IPS-18a (cell line): ENCODE measurements around the gene DCK.

ENCODE experiments used
- H3K27ac ChIP-seq: one replicate; pipeline ENCODE4 v1.5.1; 2013; ENCODE audit warnings: low read length
- H3K27me3 ChIP-seq: one replicate; pipeline ENCODE4 v1.6.1; 2013; ENCODE audit warnings: mild to moderate bottlenecking, low read length; ENCODE audit not compliant: control insufficient read depth, insufficient read depth
- H3K36me3 ChIP-seq: one replicate; pipeline ENCODE4 v1.6.1; 2013; ENCODE audit warnings: low read depth, low read length; ENCODE audit not compliant: control insufficient read depth
- H3K4me1 ChIP-seq: one replicate; pipeline ENCODE4 v1.6.1; 2013; ENCODE audit warnings: low read depth, low read length; ENCODE audit not compliant: control insufficient read depth
- H3K4me3 ChIP-seq: one replicate; pipeline ENCODE4 v1.5.1; 2013; ENCODE audit warnings: low read length
- H3K9ac ChIP-seq: one replicate; pipeline ENCODE4 v1.6.1; 2013; ENCODE audit warnings: mild to moderate bottlenecking, low read length, moderate library complexity
- H3K9me3 ChIP-seq: one replicate; pipeline ENCODE4 v1.6.1; 2013; ENCODE audit warnings: low read depth, low read length; ENCODE audit not compliant: control insufficient read depth

DCK gene

GRCh38 chr4:70993181-70994068 is at the start of gene DCK:
TSS of gene DCK (plus strand) at chr4:70993649. CDS start at chr4:70993836, 187 bp downstream.
- H3K4me1 ChIP-seq, result peaks cover 8% of the 10 kb centered on the region
- H3K9me3 ChIP-seq, result no peaks in the 10 kb centered on the region
- H3K27ac ChIP-seq, result peak within 1 kb of the TSS; percentile 90
- peak within 1 kb of the TSS; percentile 93 for H3K9ac ChIP-seq
- peak within 1 kb of the TSS; percentile 73 for H3K4me3 ChIP-seq
- no peaks in the 10 kb centered on the region for H3K27me3 ChIP-seq
- no peaks in the 10 kb centered on the region for H3K36me3 ChIP-seq

DNA sequence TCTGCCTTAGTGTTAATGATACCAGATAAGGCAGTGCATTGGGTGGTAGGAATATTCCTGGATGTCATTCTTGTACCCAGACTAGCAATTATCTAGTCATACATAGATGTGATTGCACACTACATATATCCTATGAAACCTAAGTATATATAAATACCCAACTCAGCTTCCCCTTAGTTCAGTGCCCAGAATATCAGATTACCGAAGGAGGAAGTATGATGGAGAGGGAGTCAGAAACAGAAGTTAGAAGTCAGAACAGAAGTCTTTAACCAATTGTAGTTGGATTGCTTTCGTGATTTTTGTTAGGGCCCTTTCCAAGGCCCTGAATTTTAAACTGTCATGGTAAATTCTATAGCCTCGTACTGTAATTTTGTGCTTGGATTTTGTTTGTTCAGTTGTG is 48.4 kb upstream of the DCK start:
- no peaks in the 10 kb centered on the region for H3K36me3 ChIP-seq
- no peak overlapping the region for H3K4me3 ChIP-seq
- no peaks in the 10 kb centered on the region for H3K9me3 ChIP-seq
- H3K27me3 ChIP-seq, result no peaks in the 10 kb centered on the region
- no peak overlapping the region for H3K27ac ChIP-seq
- H3K4me1 ChIP-seq, result peaks cover 18% of the 10 kb centered on the region
- H3K9ac ChIP-seq, result no peak overlapping the region

GRCh38 chr4:70945452-70946055 is 47.9 kb upstream of the DCK start:
- Histone ChIP-seq H3K4me3 (no peak overlapping the region), H3K36me3 (no peaks in the 10 kb centered on the region), H3K4me1 (peaks cover 21% of the 10 kb centered on the region), H3K9ac (no peak overlapping the region), H3K9me3 (no peaks in the 10 kb centered on the region), H3K27ac (no peak overlapping the region), H3K27me3 (no peaks in the 10 kb centered on the region)

- Histone ChIP-seq H3K9me3 (no peaks in the 10 kb centered on the region), H3K36me3 (no peaks in the 10 kb centered on the region), H3K27me3 (no peaks in the 10 kb centered on the region), H3K4me1 (peaks cover 26% of the 10 kb centered on the region), H3K27ac (no peak overlapping the region), H3K9ac (no peak overlapping the region), H3K4me3 (no peak overlapping the region)
Observed at GRCh38 chr4:70946939-70947338, 46.5 kb upstream of the DCK start.

DNA sequence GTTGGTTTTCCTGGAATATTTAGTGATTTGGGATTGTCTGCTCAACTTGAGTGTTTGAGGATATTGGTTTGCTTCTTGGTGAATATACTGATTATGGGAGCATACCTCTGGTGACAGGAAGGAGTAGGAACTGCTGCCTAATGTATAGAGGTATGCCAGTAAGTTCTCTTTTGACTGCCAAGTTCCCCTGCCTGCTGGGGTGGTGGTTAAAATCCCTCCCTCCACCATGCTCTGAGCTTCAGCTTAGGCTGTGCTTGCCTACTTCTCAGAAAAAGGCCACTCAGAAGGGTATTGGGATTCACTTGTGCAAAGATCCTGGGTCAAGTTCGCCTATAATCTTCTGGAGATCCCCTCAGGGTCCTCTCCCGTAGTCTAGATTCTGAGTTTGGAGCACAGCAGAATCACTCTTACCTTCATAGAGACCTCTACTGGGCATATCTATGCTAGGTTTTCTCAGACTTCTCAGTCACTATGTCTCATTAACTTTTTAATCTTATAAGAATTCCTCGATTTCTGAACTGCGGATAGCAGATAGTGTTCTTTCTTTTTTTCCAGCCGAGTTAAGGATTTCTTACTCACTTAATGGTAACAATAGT is 44.7 kb upstream of the DCK start:
- Histone ChIP-seq H3K4me3 (no peak overlapping the region), H3K9ac (no peak overlapping the region), H3K36me3 (no peaks in the 10 kb centered on the region), H3K9me3 (no peaks in the 10 kb centered on the region), H3K4me1 (peaks cover 26% of the 10 kb centered on the region), H3K27ac (no peak overlapping the region), H3K27me3 (no peaks in the 10 kb centered on the region)

- Histone ChIP-seq H3K27me3 (no peaks in the 10 kb centered on the region), H3K4me3 (no peak overlapping the region), H3K9me3 (no peaks in the 10 kb centered on the region), H3K9ac (no peak overlapping the region), H3K36me3 (peaks cover 3% of the 10 kb centered on the region), H3K4me1 (peaks cover 14% of the 10 kb centered on the region), H3K27ac (no peak overlapping the region)
Observed at GRCh38 chr4:70954032-70954431, 39.4 kb upstream of the DCK start.

GRCh38 chr4:70956549-70957210 is 36.8 kb upstream of the DCK start:
- Histone ChIP-seq H3K4me1 (peaks cover 6% of the 10 kb centered on the region), H3K9me3 (no peaks in the 10 kb centered on the region), H3K27me3 (no peaks in the 10 kb centered on the region), H3K9ac (no peak overlapping the region), H3K4me3 (no peak overlapping the region), H3K27ac (no peak overlapping the region), H3K36me3 (peaks cover 20% of the 10 kb centered on the region)

DNA sequence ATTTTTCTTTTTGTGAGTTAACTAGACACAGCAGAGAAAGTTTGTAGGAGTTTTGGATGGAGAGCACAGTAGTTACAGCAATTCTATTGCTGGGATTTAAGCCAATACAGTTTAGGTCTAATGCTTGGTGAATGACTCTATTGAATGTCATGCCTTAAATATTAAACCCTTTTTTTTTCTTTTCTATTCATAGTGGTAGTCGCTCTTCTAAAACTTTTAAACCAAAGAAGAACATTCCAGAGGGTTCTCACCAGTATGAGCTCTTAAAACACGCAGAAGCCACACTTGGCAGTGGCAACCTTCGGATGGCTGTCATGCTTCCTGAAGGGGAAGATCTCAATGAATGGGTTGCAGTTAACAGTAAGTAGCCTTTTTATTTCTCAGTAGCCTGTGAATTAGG is 34.8 kb upstream of the DCK start:
- Histone ChIP-seq H3K9me3 (no peaks in the 10 kb centered on the region), H3K27ac (no peak overlapping the region), H3K27me3 (no peaks in the 10 kb centered on the region), H3K4me1 (peaks cover 6% of the 10 kb centered on the region), H3K4me3 (no peak overlapping the region), H3K36me3 (peaks cover 20% of the 10 kb centered on the region), H3K9ac (no peak overlapping the region)

- Histone ChIP-seq H3K4me3 (no peak overlapping the region), H3K4me1 (no peaks in the 10 kb centered on the region), H3K36me3 (peaks cover 5% of the 10 kb centered on the region), H3K9me3 (no peaks in the 10 kb centered on the region), H3K27me3 (no peaks in the 10 kb centered on the region), H3K9ac (no peak overlapping the region), H3K27ac (no peak overlapping the region)
Observed at GRCh38 chr4:70969076-70969475, 24.4 kb upstream of the DCK start.

GRCh38 chr4:70976252-70976651 is 17.2 kb upstream of the DCK start:
- no peaks in the 10 kb centered on the region for H3K9me3 ChIP-seq

DNA sequence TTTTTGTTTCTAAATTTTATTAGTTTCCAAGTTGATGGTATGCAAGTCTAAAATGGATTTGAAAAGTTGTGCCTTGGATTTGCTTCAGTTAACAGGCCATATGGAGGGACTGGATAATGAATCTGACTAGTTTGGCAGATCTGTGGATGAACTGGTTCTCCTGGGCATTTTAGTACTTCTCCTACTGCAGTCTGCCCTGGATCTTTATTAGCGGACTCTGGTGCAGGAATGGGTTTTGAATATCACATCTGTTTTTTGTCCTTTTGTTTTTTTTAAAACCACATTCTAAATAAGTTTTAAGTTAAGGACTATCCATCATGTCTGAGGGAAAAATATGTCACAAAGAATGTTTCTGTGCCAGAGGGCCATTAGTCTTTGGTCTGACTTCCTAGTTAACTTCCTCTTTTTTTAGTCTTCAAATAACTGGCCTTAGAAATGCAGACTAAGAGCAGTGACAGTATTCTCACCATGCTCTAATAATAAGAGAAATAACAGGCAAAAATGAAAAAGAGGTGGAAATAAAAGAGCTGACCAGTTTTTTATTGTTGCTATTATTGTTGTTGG is 13.9 kb upstream of the DCK start:
- H3K27me3 ChIP-seq, result no peaks in the 10 kb centered on the region
- H3K27ac ChIP-seq, result no peak overlapping the region
- H3K9me3 ChIP-seq, result no peaks in the 10 kb centered on the region
- no peak overlapping the region for H3K9ac ChIP-seq
- H3K4me1 ChIP-seq, result no peaks in the 10 kb centered on the region
- peaks cover 25% of the 10 kb centered on the region for H3K36me3 ChIP-seq
- no peak overlapping the region for H3K4me3 ChIP-seq

More at GRCh38 chr4:70976252-70976651, 17.2 kb upstream of the DCK start:
- Histone ChIP-seq H3K27ac (no peak overlapping the region), H3K27me3 (no peaks in the 10 kb centered on the region), H3K4me3 (no peak overlapping the region), H3K4me1 (no peaks in the 10 kb centered on the region), H3K36me3 (peaks cover 25% of the 10 kb centered on the region), H3K9ac (no peak overlapping the region)
